Stimulated activated CD4-positive, alpha-beta T cell treated with anti-CD3 and anti-CD28 coated beads, Interleukin-15, amount 100 ng/mL, for 1 hour (primary cell): ENCODE data around the gene IFI27L1.
"Not testable (repeated sequence)": the region's sequence is repeated elsewhere in the genome, so short reads cannot be mapped to it uniquely, and the experiment has no call there.

Experiments
- DNase-seq, 2 donors: peaks; one replicate each; pipeline ENCODE4 v3.0.0-alpha.2; 2020; ENCODE audit warnings: low read depth in 1 of 2, low spot score in 1 of 2

The IFI27L1 gene

GRCh38 chr14:94047581-94047980 is 33.5 kb upstream of the IFI27L1 start:
- DNase-seq: no peak

DNA sequence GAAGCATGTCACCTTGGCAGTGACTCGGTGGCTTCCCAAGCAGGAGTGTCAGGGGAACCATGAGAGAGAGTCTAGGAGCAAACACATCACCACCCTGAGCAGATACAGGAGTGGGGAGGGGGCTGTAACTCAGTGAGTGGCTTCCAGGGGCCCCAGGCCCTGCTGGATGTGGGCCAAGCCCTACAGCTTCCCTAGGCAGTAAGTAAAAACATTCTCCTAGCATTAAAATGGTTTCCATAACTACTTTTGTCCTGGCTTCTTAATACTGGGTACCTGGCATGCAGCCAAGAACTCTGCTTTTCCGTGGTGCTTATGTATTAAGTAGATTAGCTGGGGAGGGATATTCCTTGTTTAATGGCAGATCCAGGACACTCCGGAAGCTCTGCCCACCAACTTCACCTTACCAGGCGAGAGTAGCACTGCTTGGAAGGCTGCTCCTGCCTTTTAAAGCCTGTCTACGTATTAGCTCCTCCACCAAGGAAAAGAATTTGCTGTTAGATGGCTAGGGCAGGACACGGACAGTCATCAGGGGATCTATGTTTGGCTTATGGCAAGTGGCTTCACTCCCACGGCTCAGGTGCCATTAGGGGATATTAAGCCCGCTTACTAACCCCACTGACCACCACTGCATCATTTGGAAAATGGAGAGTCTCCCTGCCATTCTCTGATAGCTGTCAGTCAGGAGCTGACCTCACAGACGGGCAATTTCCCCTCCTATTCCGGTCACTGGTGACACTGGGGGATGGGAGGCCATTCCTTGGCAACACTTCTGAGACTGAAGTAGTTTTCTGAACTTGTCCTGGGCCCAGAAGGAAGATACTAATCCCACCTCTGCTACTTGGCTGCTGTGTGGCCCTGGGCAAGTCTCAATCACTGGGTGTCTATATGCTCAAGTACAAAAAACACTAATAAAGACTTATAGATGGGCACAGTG is 32.2 kb upstream of the IFI27L1 start:
- no peak for DNase-seq

DNA sequence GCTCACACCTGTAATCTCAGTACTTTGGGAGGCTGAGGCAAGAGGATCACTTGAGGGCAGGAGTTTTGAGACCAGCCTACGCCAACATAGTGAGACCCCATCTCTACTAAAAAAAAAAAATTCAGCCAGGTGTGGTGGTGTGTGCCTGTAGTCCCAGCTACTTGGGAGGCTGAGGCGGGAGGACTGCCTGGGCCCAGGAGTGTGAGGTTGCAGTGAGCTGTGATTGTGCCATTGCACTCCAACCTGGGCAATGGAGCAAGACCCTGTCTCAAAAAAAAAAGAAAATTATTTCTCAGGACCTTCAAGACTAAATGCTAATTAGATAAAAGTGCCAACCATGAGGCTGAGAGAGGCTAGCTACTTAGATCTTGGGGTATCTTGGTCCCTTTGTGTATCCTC is 31.5 kb upstream of the IFI27L1 start:
- DNase-seq: no peak

- no peak for DNase-seq
Measured at GRCh38 chr14:94050231-94050880, 30.8 kb upstream of the IFI27L1 start.

DNA sequence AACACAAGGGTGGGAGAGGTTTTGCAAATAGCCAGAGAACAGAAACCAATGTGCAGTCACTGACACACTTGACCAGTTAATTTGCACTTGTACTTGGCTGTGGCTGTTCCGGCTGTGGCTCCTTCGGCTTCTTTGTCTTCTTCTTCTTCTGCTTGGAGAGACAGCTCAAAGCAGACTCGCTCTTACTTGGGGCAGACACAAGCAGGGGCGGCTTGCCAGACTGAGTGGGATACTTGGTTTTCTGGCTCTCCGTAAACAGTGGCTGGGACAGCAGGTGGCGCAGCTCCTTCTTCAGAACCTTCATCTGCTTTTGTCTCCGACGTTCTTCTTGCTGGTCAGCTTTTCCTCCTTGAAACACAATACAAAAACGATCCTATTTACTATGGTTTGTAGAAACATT is 30.0 kb upstream of the IFI27L1 start:
- DNase-seq: no peak

DNA sequence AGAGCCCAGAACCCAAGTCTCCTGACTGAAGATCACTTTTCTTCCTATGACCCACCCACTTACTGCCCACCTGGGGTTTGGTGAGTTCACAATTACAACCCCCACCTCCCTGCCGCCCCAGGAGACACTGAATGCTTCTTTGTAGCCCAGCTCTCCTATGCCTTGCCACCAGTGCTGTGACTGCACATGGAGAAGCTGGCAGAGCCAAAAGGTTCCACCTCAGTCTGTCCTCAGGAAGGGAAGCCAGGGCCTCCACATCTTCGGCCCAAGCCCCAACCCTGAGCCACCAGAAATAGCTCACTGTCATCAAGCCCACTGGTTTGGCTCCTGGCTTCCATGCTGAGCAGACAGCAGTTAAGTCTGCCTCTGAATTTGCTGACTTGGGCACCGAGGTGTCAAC is 29.3 kb upstream of the IFI27L1 start:
- DNase-seq: no peak

GRCh38 chr14:94052199-94052598 is 28.9 kb upstream of the IFI27L1 start:
- DNase-seq: no peak

GRCh38 chr14:94052662-94053061 is 28.4 kb upstream of the IFI27L1 start:
- no peak for DNase-seq

- DNase-seq: no peak
Measured at GRCh38 chr14:94054401-94054800, 26.7 kb upstream of the IFI27L1 start.

GRCh38 chr14:94054936-94055335 is 26.2 kb upstream of the IFI27L1 start:
- no peak for DNase-seq

DNA sequence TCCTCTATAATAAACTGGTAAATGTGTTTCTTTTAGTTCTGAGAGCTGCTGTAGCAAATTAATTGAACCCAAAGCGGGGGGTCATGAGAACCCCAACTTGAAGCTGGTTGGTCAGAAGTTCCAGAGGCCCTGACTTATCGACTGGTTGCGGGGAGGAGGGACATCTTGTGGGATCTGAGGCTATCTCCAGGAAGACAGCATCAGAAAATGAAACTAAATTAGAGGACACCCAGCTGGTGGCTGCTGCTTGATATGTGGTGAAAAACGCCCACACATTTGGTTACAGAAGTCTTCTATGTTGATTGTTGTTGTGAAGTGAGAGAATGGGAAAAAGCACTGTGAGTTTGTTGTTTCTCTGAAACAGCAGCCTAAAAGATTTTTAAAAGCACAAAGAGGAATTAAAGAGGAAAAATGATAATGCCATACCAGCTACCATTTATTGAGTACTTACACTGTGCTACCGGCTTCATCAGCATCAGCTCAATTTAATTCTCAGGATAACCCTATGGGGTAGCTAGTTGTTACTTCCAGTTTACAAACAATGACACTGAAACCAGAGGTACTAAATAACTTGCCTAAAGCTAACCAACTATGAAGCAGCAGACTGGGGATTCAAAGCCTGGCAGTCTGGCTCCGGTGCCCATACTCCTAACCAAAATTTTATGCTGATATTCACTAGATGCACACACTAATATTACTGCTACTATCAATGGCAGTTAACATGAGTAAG is 24.4 kb upstream of the IFI27L1 start:
- DNase-seq: no peak

DNA sequence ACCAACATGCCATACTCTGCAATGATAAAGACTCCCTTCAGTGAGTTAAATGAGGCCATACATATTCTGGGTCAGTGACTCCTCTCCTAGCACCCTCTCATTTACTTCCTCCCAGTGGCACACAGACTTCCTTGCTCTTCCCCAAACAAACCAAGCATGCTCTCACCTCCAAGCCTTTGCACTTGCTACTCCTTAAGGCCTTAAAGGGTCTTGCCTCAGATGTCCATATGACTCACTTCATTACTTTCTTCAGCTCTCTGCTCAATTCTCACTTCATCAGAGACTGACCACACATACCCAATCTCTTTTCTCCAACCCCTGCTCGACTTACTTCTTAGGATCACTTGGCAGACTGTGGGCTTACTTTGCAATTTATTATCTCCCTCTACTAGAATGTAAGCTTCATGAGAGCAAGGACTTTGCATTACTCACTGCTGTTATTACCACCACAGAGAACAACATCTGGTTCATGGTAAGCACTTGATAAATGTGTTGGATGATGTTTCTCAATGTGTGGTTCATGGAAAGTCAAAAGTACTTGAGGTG is 22.9 kb upstream of the IFI27L1 start:
- no peak for DNase-seq

DNA sequence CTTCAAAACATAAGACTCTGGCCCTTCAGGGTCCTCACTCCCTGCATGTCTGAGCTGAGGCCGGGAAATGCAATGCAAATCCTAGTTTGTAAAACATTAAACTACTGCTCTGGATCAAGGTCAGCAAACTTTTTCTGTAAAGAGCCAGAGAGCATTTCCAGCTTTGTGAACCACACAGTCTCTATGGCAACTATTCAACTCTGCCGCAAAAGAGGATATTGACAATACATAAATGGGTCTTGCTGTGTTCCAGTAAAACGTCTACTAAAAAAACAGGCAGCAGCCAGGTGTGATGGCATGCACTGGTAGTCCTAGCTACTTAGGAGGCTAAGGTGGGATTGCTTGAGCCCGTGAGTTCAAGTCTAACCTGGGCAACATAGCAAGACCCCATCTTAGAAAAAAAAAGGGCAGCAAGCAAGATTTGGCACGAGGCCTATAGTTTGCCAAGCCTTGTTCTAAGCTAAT is 22.4 kb upstream of the IFI27L1 start:
- DNase-seq: no peak

DNA sequence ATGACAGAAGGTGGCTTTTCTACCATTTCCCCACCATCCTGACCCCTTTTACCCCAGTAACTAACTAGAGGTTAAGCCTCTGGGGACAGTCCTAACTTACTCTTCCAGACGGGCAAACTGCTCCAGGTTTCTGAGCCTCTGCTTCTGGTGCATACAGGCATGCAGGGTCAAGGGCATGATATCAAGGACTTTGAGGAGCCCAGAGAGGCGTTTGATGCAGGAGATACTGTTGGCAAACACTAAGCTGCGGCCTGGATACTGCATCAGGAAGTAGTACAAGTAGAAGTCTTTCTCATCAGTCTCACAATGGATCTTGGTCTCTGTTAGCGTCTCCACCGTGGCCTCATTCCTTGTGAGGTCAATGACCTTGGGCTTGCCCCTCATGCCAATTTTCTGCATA is 21.1 kb upstream of the IFI27L1 start:
- DNase-seq: no peak

GRCh38 chr14:94062344-94062940 is 18.7 kb upstream of the IFI27L1 start:
- DNase-seq: no peak

GRCh38 chr14:94066089-94066676 is 14.9 kb upstream of the IFI27L1 start:
- no peak for DNase-seq

GRCh38 chr14:94072076-94072475 is 9.0 kb upstream of the IFI27L1 start:
- DNase-seq: not testable (repeated sequence)

- DNase-seq: no peak
Measured at GRCh38 chr14:94074534-94074933, 6.6 kb upstream of the IFI27L1 start.

- DNase-seq: no peak
Measured at GRCh38 chr14:94075008-94075407, 6.1 kb upstream of the IFI27L1 start.

DNA sequence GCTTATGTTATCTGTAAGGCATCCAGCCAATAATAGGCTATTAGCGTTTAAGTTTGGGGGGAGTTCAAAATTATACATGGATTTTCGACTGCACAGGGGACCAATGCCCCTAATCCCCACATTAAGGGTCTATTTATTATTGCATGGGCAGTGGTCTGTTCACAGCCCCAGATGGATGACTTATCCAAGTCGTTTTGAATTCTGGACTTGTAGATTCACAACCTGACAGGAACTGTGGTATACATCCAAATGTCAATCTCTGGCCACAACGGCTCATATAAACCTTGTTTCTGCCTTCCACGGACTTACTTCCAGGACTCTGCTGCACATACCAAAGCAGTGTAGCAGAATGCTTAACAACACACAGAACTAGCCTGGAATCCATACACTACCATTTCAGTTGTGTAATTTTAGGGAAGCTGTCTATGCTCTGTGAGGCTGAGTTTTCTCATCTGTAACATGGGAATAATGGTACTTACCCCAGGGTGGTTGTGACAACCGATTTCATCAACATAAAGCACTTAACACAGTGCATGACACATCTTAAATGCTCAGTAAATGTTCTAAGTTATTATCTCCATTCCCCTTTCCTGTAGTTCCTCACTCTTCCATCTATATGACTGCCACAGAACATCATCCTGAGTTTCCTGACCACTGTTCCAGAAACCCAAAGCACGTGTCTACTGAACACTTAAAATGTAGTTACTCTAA is 3.8 kb upstream of the IFI27L1 start:
- DNase-seq: no peak
